Trophoblast cell (in vitro differentiated cells and primary cell): Measurements from ENCODE around the gene RARB.

Experiments
- DNase-seq, 2 donors: peaks; one replicate each; pipeline ENCODE4 v3.0.0-alpha.2; 2016
- H2AFZ ChIP-seq: 2 replicates; pipeline ENCODE4 v1.6.1; 2013; ENCODE audit warnings: low read length, moderate library complexity, mild to moderate bottlenecking; ENCODE audit not compliant: insufficient read depth, poor library complexity
- H2AK5ac ChIP-seq: 2 replicates; pipeline ENCODE4 v1.6.1; 2013; ENCODE audit warnings: mild to moderate bottlenecking, low read length
- H2BK120ac ChIP-seq: 2 replicates; pipeline ENCODE4 v1.6.1; 2013; ENCODE audit warnings: low read length, mild to moderate bottlenecking, moderate library complexity; ENCODE audit not compliant: insufficient read depth, poor library complexity
- H2BK12ac ChIP-seq: 2 replicates; pipeline ENCODE4 v1.6.1; 2013; ENCODE audit warnings: mild to moderate bottlenecking, low read length, moderate library complexity
- H2BK5ac ChIP-seq: 2 replicates; pipeline ENCODE4 v1.6.1; 2013; ENCODE audit warnings: low read length, low read depth, moderate library complexity, mild to moderate bottlenecking; ENCODE audit not compliant: poor library complexity
- H3K14ac ChIP-seq: 2 replicates; pipeline ENCODE4 v1.6.1; 2013; ENCODE audit warnings: mild to moderate bottlenecking, low read length
- H3K18ac ChIP-seq: 2 replicates; pipeline ENCODE4 v1.6.1; 2013; ENCODE audit warnings: mild to moderate bottlenecking, low read length
- H3K23ac ChIP-seq: 2 replicates; pipeline ENCODE4 v1.6.1; 2013; ENCODE audit warnings: low read length
- H3K27ac ChIP-seq: 2 replicates; pipeline ENCODE4 v1.5.1; 2013; ENCODE audit warnings: low read depth, mild to moderate bottlenecking, inconsistent platforms, low read length, moderate library complexity
- H3K27me3 ChIP-seq: 2 replicates; pipeline ENCODE4 v1.6.1; 2013; ENCODE audit warnings: inconsistent platforms, mild to moderate bottlenecking, low read length, moderate library complexity; ENCODE audit not compliant: insufficient read depth
- H3K36me3 ChIP-seq, 2 experiments: 1 replicate in 1 of 2; 2 replicates in 1 of 2; pipeline ENCODE4 v1.6.1; 2013; ENCODE audit warnings: low read length in 2 of 2, mild to moderate bottlenecking in 2 of 2, moderate library complexity in 1 of 2; ENCODE audit not compliant: insufficient read depth in 2 of 2, control insufficient read depth in 1 of 2
- H3K4ac ChIP-seq: 2 replicates; pipeline ENCODE4 v1.6.1; 2013; ENCODE audit warnings: low read depth, mild to moderate bottlenecking, low read length, moderate library complexity
- H3K4me1 ChIP-seq, 2 experiments: 1 replicate in 1 of 2; 2 replicates in 1 of 2; pipeline ENCODE4 v1.6.1; 2013; ENCODE audit warnings: low read length in 2 of 2, mild to moderate bottlenecking in 2 of 2, moderate library complexity in 1 of 2; ENCODE audit not compliant: insufficient read depth in 2 of 2, control insufficient read depth in 1 of 2
- H3K4me2 ChIP-seq: 2 replicates; pipeline ENCODE4 v1.6.1; 2013; ENCODE audit warnings: inconsistent platforms, mild to moderate bottlenecking, low read length, moderate library complexity
- H3K4me3 ChIP-seq: 2 replicates; pipeline ENCODE4 v1.5.1; 2013; ENCODE audit warnings: mild to moderate bottlenecking, low read depth, low read length, inconsistent platforms
- H3K79me1 ChIP-seq: one replicate; pipeline ENCODE4 v1.6.1; 2013; ENCODE audit warnings: low read length
- H3K79me2 ChIP-seq: 2 replicates; pipeline ENCODE4 v1.6.1; 2013; ENCODE audit warnings: low read length, mild to moderate bottlenecking; ENCODE audit not compliant: control insufficient read depth, insufficient read depth, poor library complexity
- H3K9ac ChIP-seq: 2 replicates; pipeline ENCODE4 v1.6.1; 2013; ENCODE audit warnings: mild to moderate bottlenecking, low read length
- H3K9me3 ChIP-seq: 2 replicates; pipeline ENCODE4 v1.6.1; 2013; ENCODE audit warnings: low read depth, mild to moderate bottlenecking, control low read depth, inconsistent platforms, low read length; ENCODE audit not compliant: insufficient read depth
- H4K12ac ChIP-seq: 2 replicates; pipeline ENCODE4 v1.6.1; 2013; ENCODE audit warnings: low read depth, mild to moderate bottlenecking, low read length, moderate library complexity
- H4K8ac ChIP-seq: 2 replicates; pipeline ENCODE4 v1.6.1; 2013; ENCODE audit warnings: low read depth, mild to moderate bottlenecking, low read length, moderate library complexity
- H4K91ac ChIP-seq: one replicate; pipeline ENCODE4 v1.6.1; 2013; ENCODE audit warnings: low read depth, mild to moderate bottlenecking, low read length, moderate library complexity
- WGBS: extraction: QIAGEN DNeasy Blood & Tissue Kit; methylation state at CpG from one replicate; pipeline ENCODE4 v1.1.7; 2013; ENCODE audit warnings: missing lambda C conversion rate; ENCODE audit not compliant: insufficient read length, insufficient coverage; ENCODE audit errors: extremely low coverage; 5-methylcytosine and 5-hydroxymethylcytosine counted together

RARB gene

DNA sequence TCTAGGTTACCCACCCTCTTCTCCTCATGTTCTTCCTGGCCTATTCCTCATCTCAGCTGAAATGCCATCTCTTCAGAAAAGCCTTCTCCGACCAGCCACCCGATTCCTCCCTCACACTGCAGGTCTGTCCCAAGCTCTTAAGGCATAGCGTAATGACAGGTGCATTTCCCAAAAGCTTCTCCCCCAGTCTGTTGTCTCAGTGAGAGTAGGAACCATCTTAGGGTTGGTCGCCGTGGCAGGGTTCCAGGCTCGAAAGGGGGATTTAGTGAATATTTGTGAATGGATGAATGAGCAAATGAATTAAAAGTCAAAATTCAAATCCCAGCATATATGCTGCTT is 158.1 kb downstream of the RARB start:
- Histone ChIP-seq H3K4me2 (no peak overlapping the region), H3K18ac (no peak overlapping the region), H3K9ac (no peak overlapping the region), H4K91ac (peak overlapping the region; percentile 1), H2BK12ac (no peak overlapping the region), H3K23ac (no peak overlapping the region), H4K8ac (no peak overlapping the region), H3K4me3 (no peak overlapping the region), H3K4ac (no peak overlapping the region), H3K79me1 (peaks cover 6% of the 10 kb centered on the region), H2BK5ac (no peak overlapping the region), H2BK120ac (no peak overlapping the region), H3K14ac (no peak overlapping the region), H3K27ac (no peak overlapping the region), H3K9me3 (no peaks in the 10 kb centered on the region), H2AFZ (no peak overlapping the region), H3K4me1 (peaks cover 2% of the 10 kb centered on the region in 2 experiments), H3K79me2 (no peaks in the 10 kb centered on the region), H2AK5ac (no peak overlapping the region), H3K36me3 (peaks cover 2 to 10% of the 10 kb centered on the region in 2 experiments), H4K12ac (no peak overlapping the region), H3K27me3 (no peaks in the 10 kb centered on the region)
- WGBS, result no CpG with 5 or more reads among the region's 6 CpGs
- DNase-seq, result no peak

DNA sequence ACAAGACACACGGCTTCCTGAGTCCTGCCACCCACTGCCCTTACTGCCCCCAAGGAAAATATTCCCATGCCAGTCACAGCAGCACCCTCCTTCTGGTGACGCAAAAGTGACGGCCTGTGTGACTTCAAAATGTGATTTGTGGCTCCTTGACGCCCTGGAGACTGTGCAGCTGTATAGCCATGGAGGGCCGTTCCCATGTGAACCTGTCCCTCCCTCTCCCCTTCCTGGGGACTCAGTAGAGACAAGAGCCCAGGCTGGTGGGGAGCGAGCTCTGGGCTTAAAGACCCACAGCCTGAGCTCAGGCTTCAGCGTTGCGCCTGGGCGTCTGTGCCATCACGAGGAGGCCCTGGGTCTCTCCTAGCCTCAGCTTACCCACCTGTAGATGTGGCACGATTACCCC is 158.5 kb downstream of the RARB start:
- no peak for DNase-seq

DNA sequence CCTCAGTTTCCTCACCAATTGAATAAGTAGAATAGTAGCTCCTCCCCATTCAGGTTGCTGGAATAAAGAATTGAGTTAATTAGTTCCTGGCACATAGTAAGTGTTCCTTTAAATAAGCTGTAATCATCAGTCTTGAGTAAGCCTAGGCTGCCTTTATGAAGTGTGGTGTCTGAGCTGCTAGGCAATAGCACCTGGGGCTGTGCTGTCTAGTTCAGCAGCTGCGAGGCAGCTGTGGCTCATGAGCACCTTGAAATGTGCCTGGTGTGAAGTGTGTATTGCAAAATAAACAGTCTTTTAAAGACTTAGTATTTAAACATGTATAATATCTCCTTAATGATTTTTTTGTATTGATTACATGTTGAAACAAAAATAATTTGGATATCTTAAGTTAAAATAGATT is 159.0 kb downstream of the RARB start:
- H3K27ac ChIP-seq, result no peak overlapping the region
- H4K8ac ChIP-seq, result no peak overlapping the region
- no peak overlapping the region for H3K4ac ChIP-seq
- no peaks in the 10 kb centered on the region for H3K27me3 ChIP-seq
- no peaks in the 10 kb centered on the region for H3K79me2 ChIP-seq
- H3K4me1 ChIP-seq, result peaks cover 4% of the 10 kb centered on the region in 2 experiments
- peaks cover 0 to 5% of the 10 kb centered on the region in 2 experiments for H3K36me3 ChIP-seq
- H3K79me1 ChIP-seq, result peaks cover 11% of the 10 kb centered on the region
- H2AK5ac ChIP-seq, result no peak overlapping the region
- no peak overlapping the region for H2AFZ ChIP-seq
- no peak overlapping the region for H3K18ac ChIP-seq
- H3K14ac ChIP-seq, result no peak overlapping the region
- no peak overlapping the region for H4K91ac ChIP-seq
- no peak overlapping the region for H2BK5ac ChIP-seq
- H2BK12ac ChIP-seq, result no peak overlapping the region
- H4K12ac ChIP-seq, result no peak overlapping the region
- H3K23ac ChIP-seq, result no peak overlapping the region
- no peak overlapping the region for H3K4me2 ChIP-seq
- H2BK120ac ChIP-seq, result no peak overlapping the region
- no CpG with 5 or more reads among the region's 1 CpG for WGBS
- H3K9me3 ChIP-seq, result no peaks in the 10 kb centered on the region
- no peak overlapping the region for H3K9ac ChIP-seq
- DNase-seq, result peak; percentile 64 to 71
- H3K4me3 ChIP-seq, result no peak overlapping the region

More for the DNA sequence above, 158.5 kb downstream of the RARB start:
- Histone ChIP-seq H3K79me2 (no peaks in the 10 kb centered on the region), H3K14ac (peak overlapping the region; percentile 48), H3K27ac (no peak overlapping the region), H4K12ac (no peak overlapping the region), H3K4ac (no peak overlapping the region), H3K79me1 (peaks cover 6% of the 10 kb centered on the region), H2BK12ac (no peak overlapping the region), H3K9me3 (no peaks in the 10 kb centered on the region), H2AFZ (no peak overlapping the region), H3K18ac (no peak overlapping the region), H2BK120ac (no peak overlapping the region), H3K27me3 (no peaks in the 10 kb centered on the region), H3K4me2 (no peak overlapping the region), H4K8ac (no peak overlapping the region), H3K36me3 (peaks cover 0 to 9% of the 10 kb centered on the region in 2 experiments), H3K4me1 (peaks cover 2% of the 10 kb centered on the region in 2 experiments), H4K91ac (no peak overlapping the region), H3K23ac (no peak overlapping the region), H3K9ac (peak overlapping the region; percentile 21), H3K4me3 (no peak overlapping the region), H2BK5ac (no peak overlapping the region), H2AK5ac (peak overlapping the region; percentile 52)
- no CpG with 5 or more reads among the region's 11 CpGs for WGBS

DNA sequence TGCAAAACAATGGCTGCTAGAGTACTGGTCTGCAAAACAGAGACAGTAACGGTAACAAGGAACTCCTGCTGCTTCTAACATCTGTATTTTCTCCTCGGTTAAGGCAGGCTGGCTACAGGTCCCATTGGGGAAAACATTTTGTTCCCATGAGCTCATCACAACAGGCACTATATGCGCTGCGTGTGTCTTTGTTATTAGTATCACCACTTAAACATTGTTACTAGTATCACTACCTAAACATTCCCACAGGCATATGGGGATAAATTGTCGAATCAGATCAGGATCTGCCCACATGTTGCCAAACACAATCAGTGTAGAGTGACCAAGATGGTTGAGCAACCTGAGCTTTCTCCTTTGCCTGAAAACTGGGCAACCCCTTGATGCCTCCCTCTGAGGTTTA is 159.5 kb downstream of the RARB start:
- Histone ChIP-seq H3K4me3 (no peak overlapping the region), H3K4me1 (peaks cover 4 to 7% of the 10 kb centered on the region in 2 experiments), H3K23ac (no peak overlapping the region), H3K79me1 (peaks cover 11% of the 10 kb centered on the region), H3K4me2 (no peak overlapping the region), H3K9me3 (no peaks in the 10 kb centered on the region), H3K79me2 (no peaks in the 10 kb centered on the region), H2BK120ac (no peak overlapping the region), H3K4ac (no peak overlapping the region), H4K91ac (no peak overlapping the region), H4K12ac (no peak overlapping the region), H3K18ac (no peak overlapping the region), H3K27ac (no peak overlapping the region), H2BK12ac (no peak overlapping the region), H3K36me3 (peaks cover 0 to 2% of the 10 kb centered on the region in 2 experiments), H2AK5ac (no peak overlapping the region), H2AFZ (no peak overlapping the region), H3K27me3 (no peaks in the 10 kb centered on the region), H3K14ac (no peak overlapping the region), H2BK5ac (no peak overlapping the region), H4K8ac (no peak overlapping the region), H3K9ac (no peak overlapping the region)
- no CpG with 5 or more reads among the region's 5 CpGs for WGBS
- DNase-seq, result peak in 1 of 2 donors; percentile 28
